Mucosa of stomach (tissue), 1 donor: ENCODE data around the gene SGSM1.

Source experiments
- H3K27me3 ChIP-seq: one replicate; pipeline ENCODE4 v1.7.0; 2013; ENCODE audit warnings: mild to moderate bottlenecking, low read length; ENCODE audit not compliant: control insufficient read depth, insufficient read depth
- H3K36me3 ChIP-seq: one replicate; pipeline ENCODE4 v1.7.0; 2013; ENCODE audit warnings: low read length; ENCODE audit not compliant: control insufficient read depth, insufficient read depth
- H3K4me1 ChIP-seq: one replicate; pipeline ENCODE4 v1.7.0; 2013; ENCODE audit warnings: mild to moderate bottlenecking, low read length; ENCODE audit not compliant: control insufficient read depth, insufficient read depth
- H3K4me3 ChIP-seq: one replicate; pipeline ENCODE4 v1.7.0; 2013; ENCODE audit warnings: low read length
- H3K9ac ChIP-seq: one replicate; pipeline ENCODE4 v1.7.0; 2013; ENCODE audit warnings: mild to moderate bottlenecking, low read length, moderate library complexity
- H3K9me3 ChIP-seq: one replicate; pipeline ENCODE4 v1.7.0; 2013; ENCODE audit warnings: mild to moderate bottlenecking, low read length, moderate library complexity; ENCODE audit not compliant: control insufficient read depth
- donor health status: Pancreatic carcinoma.

Gene SGSM1

GRCh38 chr22:24969560-24970301 is 163.7 kb downstream of the SGSM1 start:
- Histone ChIP-seq H3K9ac (no peak overlapping the region), H3K27me3 (no peaks in the 10 kb centered on the region), H3K4me1 (peaks cover 57% of the 10 kb centered on the region), H3K36me3 (no peaks in the 10 kb centered on the region), H3K4me3 (no peak overlapping the region), H3K9me3 (no peaks in the 10 kb centered on the region)

- no peak overlapping the region for H3K4me3 ChIP-seq
- no peak overlapping the region for H3K9ac ChIP-seq
- H3K4me1 ChIP-seq = peaks cover 58% of the 10 kb centered on the region
- no peaks in the 10 kb centered on the region for H3K9me3 ChIP-seq
- H3K36me3 ChIP-seq = no peaks in the 10 kb centered on the region
- no peaks in the 10 kb centered on the region for H3K27me3 ChIP-seq
These were observed 166.4 kb downstream of the SGSM1 start for GRCh38 chr22:24972369-24972768.

GRCh38 chr22:24973872-24974271 is 167.9 kb downstream of the SGSM1 start:
- Histone ChIP-seq H3K27me3 (no peaks in the 10 kb centered on the region), H3K36me3 (no peaks in the 10 kb centered on the region), H3K4me1 (peaks cover 61% of the 10 kb centered on the region), H3K9me3 (no peaks in the 10 kb centered on the region), H3K9ac (no peak overlapping the region), H3K4me3 (no peak overlapping the region)

- H3K27me3 ChIP-seq = no peaks in the 10 kb centered on the region
- no peaks in the 10 kb centered on the region for H3K9me3 ChIP-seq
- H3K36me3 ChIP-seq = no peaks in the 10 kb centered on the region
- no peak overlapping the region for H3K4me3 ChIP-seq
- H3K9ac ChIP-seq = no peak overlapping the region
- peaks cover 52% of the 10 kb centered on the region for H3K4me1 ChIP-seq
These were observed 169.2 kb downstream of the SGSM1 start for GRCh38 chr22:24975125-24975640.

GRCh38 chr22:24975813-24976341 is 169.9 kb downstream of the SGSM1 start:
- Histone ChIP-seq H3K27me3 (no peaks in the 10 kb centered on the region), H3K9me3 (no peaks in the 10 kb centered on the region), H3K9ac (no peak overlapping the region), H3K36me3 (no peaks in the 10 kb centered on the region), H3K4me3 (no peak overlapping the region), H3K4me1 (peaks cover 49% of the 10 kb centered on the region)

GRCh38 chr22:24976442-24977218 is 170.6 kb downstream of the SGSM1 start:
- H3K4me1 ChIP-seq = peaks cover 57% of the 10 kb centered on the region
- no peak overlapping the region for H3K9ac ChIP-seq
- H3K9me3 ChIP-seq = no peaks in the 10 kb centered on the region
- H3K27me3 ChIP-seq = no peaks in the 10 kb centered on the region
- H3K4me3 ChIP-seq = no peak overlapping the region
- H3K36me3 ChIP-seq = no peaks in the 10 kb centered on the region
